Activated CD8-positive, alpha-beta memory T cell treated with anti-CD3 and anti-CD28 coated beads, Interleukin-2, amount 10 ng/mL, durations not matched to agents 7 days and 5 days (primary cell): ENCODE data around the gene SERPING1. TPM values are rescaled to one million over a fixed set of nuclear protein-coding genes. Genes with fewer than 3 reads are reported as not detected.

Experiments used
- ATAC-seq: fragments of 150-1000 bp; cut with Tn5 transposase; one replicate; pipeline ENCODE4 v1.10.0; 2021; ENCODE audit warnings: moderate library complexity
- CTCF ChIA-PET: fragments of 350-600 bp; sonication (Branson Sonifier 250); formaldehyde crosslinking; loops from one replicate; lab custom pipeline; 2021; ENCODE audit warnings: antibody characterized with exemption; lab: Charles Lee
- DNase-seq: peaks from one replicate; pipeline ENCODE4 v3.0.0-alpha.2; 2020
- H3K27ac Mint-ChIP-seq: one replicate; pipeline ENCODE4 v1.8.0; 2021; ENCODE audit warnings: mild to moderate bottlenecking, mixed read lengths
- H3K27me3 Mint-ChIP-seq: one replicate; pipeline ENCODE4 v1.8.0; 2021; ENCODE audit warnings: mixed read lengths
- H3K36me3 Mint-ChIP-seq: one replicate; pipeline ENCODE4 v1.8.0; 2021; ENCODE audit warnings: mild to moderate bottlenecking, mixed read lengths
- H3K4me1 Mint-ChIP-seq: one replicate; pipeline ENCODE4 v1.8.0; 2021; ENCODE audit warnings: mixed read lengths
- H3K4me3 Mint-ChIP-seq: one replicate; pipeline ENCODE4 v1.8.0; 2021; ENCODE audit warnings: mild to moderate bottlenecking, moderate library complexity, mixed read lengths
- H3K9me3 Mint-ChIP-seq: one replicate; pipeline ENCODE4 v1.8.0; 2022; ENCODE audit warnings: low read depth, mixed read lengths
- total RNA-seq, 2 experiments: library from RNA; stranded (reverse); gene quantifications; one replicate each; pipeline ENCODE4 v1.2.3, GENCODE V29; 2021

SERPING1 gene
- total RNA-seq, 2 experiments from 2014 or later: not detected

DNA sequence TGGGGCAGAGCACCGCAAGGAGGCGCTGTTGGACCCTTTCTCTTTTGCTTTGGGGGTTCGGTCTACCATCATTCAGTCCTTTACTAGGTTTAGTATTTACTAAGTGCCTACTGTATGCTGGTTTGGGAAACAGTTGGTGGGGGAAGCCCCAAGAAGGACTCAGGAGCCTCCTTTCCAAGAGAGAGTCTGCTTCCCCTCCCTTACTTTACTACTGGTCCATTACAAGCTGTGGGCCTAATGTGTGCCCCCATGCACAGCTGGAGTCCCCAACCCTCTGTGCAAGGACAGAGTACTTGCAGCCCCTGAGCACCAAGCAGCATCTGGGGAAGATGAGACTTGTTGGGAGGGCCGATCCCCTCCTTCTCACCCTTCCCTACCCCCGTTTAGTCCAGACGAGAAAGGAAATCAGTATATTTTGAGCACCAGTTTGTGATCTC is 29.1 kb upstream of the SERPING1 start:
- H3K27me3 Mint-ChIP-seq: no peaks in the 10 kb centered on the region
- peak overlapping the region; percentile 100 for H3K4me3 Mint-ChIP-seq
- CTCF ChIA-PET: interaction anchor here (0.6 to 9.3 kb wide), 35 partner anchors 9 to 999 kb away, joined by 3 to 267 read pairs (median 4); partner anchors contain the start of genes MED19, TMX2, YPEL4 and ZDHHC5
- no peaks in the 10 kb centered on the region for H3K9me3 Mint-ChIP-seq
- DNase-seq (peak; percentile 91), ATAC-seq (peak; percentile 11)
- peaks cover 26% of the 10 kb centered on the region for H3K4me1 Mint-ChIP-seq
- peak overlapping the region; percentile 98 for H3K27ac Mint-ChIP-seq
- peaks cover 27% of the 10 kb centered on the region for H3K36me3 Mint-ChIP-seq

DNA sequence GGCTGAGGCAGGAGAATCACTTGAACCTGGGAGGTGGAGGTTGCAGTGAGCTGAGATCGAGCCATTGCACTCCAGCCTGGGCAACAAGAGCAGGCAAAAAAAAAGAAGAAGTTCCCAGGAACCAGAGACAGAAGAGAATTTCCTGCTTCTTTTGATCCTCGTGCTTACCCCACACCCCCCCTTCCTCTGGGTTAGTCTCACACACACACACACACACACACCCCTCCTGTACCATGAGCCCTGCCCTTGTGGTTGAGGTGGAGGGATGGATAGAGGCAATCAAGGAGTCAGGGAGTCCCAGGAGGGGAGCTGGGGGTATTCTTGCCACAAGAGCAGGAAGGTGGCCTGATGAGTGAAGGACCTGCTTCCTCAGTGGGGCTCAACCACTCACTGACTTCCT is 25.9 kb upstream of the SERPING1 start:
- no peak for ATAC-seq
- no peak overlapping the region for H3K27ac Mint-ChIP-seq
- no peak overlapping the region for H3K4me3 Mint-ChIP-seq
- CTCF ChIA-PET: interaction anchor here (1.8 to 9.3 kb wide), 2 partner anchors 71 to 114 kb away, joined by 9 to 267 read pairs; no protein-coding TSS in a partner anchor
- peaks cover 12% of the 10 kb centered on the region for H3K27me3 Mint-ChIP-seq
- peaks cover 8% of the 10 kb centered on the region for H3K4me1 Mint-ChIP-seq
- peaks cover 7% of the 10 kb centered on the region for H3K36me3 Mint-ChIP-seq
- DNase-seq: no peak
- H3K9me3 Mint-ChIP-seq: no peaks in the 10 kb centered on the region

DNA sequence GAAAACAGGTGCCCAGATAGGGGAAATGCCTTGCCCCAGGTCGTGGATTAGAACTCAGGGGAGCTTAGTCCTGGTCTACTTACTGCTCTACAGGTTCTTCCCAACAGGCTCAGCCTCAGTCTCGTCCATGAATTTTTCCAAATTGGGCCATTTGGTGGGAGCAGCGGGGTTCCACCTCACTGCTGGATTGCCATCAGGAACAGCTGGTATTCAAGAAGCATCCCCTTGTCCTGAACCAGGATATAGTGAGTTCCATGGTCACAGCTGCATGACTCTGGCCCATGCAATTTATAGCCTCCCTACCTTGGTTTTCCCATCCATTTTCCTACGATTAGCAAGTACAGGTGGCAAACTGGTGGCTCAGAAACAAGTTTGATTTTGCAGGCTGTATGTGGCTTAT is 23.4 kb upstream of the SERPING1 start:
- CTCF ChIA-PET: interaction anchor here (0.7 to 9.3 kb wide), 2 partner anchors 47 to 68 kb away, joined by 4 to 267 read pairs; no protein-coding TSS in a partner anchor
- Mint-ChIP-seq H3K36me3 (no peaks in the 10 kb centered on the region), H3K9me3 (no peaks in the 10 kb centered on the region), H3K27ac (no peak overlapping the region), H3K27me3 (peaks cover 15% of the 10 kb centered on the region), H3K4me3 (no peak overlapping the region), H3K4me1 (peaks cover 3% of the 10 kb centered on the region)
- DNase-seq: no peak
- ATAC-seq: no peak

DNA sequence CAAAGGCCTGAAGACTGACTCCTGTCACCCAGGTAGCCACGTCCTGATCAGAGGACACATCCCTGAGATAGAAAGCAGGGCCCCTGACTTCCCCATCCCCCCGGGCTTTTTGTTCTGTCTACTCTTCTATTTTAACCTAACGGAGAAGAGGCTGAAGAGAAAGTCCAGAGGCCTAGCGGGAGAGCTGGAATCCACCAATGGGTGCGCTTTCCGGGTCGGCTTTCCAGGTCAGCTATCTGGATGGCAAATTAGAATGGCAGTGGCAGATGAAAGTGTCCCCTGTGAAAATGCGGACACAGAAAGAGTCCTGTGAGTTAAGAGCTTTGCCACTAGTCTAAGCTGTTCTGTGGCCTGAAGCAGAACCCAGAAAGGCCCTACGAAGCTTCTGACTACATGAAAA is 13.1 kb upstream of the SERPING1 start:
- CTCF ChIA-PET: no interaction called here
- Mint-ChIP-seq H3K36me3 (no peaks in the 10 kb centered on the region), H3K27me3 (peaks cover 8% of the 10 kb centered on the region), H3K9me3 (no peaks in the 10 kb centered on the region), H3K27ac (no peak overlapping the region), H3K4me3 (no peak overlapping the region), H3K4me1 (no peaks in the 10 kb centered on the region)
- ATAC-seq (no peak), DNase-seq (no peak)

DNA sequence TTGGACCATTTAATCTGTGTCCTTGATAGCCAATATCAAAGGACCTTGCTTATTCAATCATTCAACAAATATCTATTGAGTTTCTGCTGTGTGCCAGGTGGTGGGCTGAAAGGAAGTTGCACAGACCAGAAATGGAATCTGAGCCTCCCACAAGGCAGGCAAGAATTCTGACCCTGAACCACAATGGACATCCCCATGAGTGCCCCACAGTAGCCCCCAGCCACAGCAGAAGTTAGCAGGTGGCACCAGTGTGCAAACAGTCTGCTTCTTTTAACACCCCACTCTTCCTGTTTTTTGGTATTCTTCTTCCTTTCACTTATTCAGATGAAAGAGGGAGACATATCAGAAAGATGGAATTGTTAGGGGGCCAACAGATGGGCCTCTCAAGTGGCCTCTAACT is 12.2 kb upstream of the SERPING1 start:
- H3K36me3 Mint-ChIP-seq: no peaks in the 10 kb centered on the region
- no peak overlapping the region for H3K4me3 Mint-ChIP-seq
- CTCF ChIA-PET: no interaction called here
- no peaks in the 10 kb centered on the region for H3K9me3 Mint-ChIP-seq
- ATAC-seq (no peak), DNase-seq (no peak)
- H3K4me1 Mint-ChIP-seq: no peaks in the 10 kb centered on the region
- peaks cover 4% of the 10 kb centered on the region for H3K27me3 Mint-ChIP-seq
- no peak overlapping the region for H3K27ac Mint-ChIP-seq

DNA sequence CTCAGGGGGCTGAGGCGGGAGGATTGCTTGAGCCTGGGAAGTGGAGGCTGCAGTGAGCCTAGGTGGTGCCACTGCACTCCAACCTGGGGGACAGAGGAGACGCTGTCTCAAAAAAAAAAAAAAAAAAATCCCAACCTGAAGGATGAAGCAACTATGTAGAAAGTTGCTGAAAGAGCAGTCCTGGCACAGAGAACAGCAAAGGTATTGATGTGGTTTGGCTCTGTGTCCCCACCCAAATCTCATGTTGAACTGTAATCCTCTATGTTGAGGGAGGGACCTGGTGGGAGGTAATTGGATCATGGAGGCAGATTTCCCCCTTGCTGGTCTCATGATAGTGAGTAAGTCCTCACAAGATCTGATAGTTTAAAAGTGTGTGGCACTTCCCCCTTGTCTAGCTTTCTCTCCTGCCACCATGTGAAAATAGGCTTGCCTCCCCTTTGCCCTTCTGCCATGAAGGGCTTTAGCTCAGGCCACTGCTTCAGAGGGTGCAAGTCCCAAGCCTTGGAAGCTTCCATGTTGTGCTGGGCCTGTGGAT is 10.7 kb upstream of the SERPING1 start:
- H3K36me3 Mint-ChIP-seq: no peaks in the 10 kb centered on the region
- CTCF ChIA-PET: interaction anchor here (1.2 to 1.4 kb wide), 2 partner anchors 18 to 57 kb away, joined by 3 to 4 read pairs; no protein-coding TSS in a partner anchor
- DNase-seq (no peak), ATAC-seq (no peak)
- H3K4me1 Mint-ChIP-seq: no peaks in the 10 kb centered on the region
- no peak overlapping the region for H3K27ac Mint-ChIP-seq
- no peaks in the 10 kb centered on the region for H3K9me3 Mint-ChIP-seq
- no peak overlapping the region for H3K4me3 Mint-ChIP-seq
- peaks cover 5% of the 10 kb centered on the region for H3K27me3 Mint-ChIP-seq

DNA sequence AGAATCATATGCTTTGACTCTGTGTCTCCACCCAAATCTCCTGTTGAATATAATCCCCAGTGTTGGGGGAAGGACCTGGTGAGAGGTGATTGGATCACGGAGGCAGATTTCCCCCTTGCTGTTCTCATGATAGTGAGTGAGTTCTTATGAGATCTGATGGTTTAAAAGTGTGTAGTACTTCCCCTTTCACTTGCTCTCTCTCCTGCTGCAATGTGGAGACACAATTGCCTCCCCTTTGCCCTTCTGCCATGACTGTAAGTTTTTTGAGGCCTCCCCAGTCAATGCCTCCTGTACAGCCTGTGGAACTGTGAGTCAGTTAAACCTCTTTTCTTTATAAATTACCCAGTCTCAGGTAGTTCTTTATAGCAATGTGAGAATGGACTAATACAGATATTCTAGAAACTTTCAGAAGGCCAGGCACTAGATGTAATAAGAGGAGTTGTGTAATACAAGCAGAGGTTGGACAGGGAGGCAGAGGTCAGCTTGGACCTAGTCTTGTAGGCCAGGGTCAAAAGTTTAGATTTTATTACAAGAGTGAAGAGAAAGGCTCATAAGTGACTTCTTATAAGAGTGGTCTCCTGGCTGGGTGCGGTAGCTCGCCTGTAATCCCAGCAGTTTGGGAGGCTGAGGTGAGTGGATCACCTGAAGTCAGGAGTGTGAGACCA is 9.3 kb upstream of the SERPING1 start:
- H3K27me3 Mint-ChIP-seq: peaks cover 8% of the 10 kb centered on the region
- no peak overlapping the region for H3K27ac Mint-ChIP-seq
- CTCF ChIA-PET: interaction anchor here (1.4 kb wide), 1 partner anchor 56 kb away, joined by 4 read pairs; no protein-coding TSS in a partner anchor
- ATAC-seq (no peak), DNase-seq (no peak)
- no peaks in the 10 kb centered on the region for H3K9me3 Mint-ChIP-seq
- no peaks in the 10 kb centered on the region for H3K36me3 Mint-ChIP-seq
- no peaks in the 10 kb centered on the region for H3K4me1 Mint-ChIP-seq
- no peak overlapping the region for H3K4me3 Mint-ChIP-seq

DNA sequence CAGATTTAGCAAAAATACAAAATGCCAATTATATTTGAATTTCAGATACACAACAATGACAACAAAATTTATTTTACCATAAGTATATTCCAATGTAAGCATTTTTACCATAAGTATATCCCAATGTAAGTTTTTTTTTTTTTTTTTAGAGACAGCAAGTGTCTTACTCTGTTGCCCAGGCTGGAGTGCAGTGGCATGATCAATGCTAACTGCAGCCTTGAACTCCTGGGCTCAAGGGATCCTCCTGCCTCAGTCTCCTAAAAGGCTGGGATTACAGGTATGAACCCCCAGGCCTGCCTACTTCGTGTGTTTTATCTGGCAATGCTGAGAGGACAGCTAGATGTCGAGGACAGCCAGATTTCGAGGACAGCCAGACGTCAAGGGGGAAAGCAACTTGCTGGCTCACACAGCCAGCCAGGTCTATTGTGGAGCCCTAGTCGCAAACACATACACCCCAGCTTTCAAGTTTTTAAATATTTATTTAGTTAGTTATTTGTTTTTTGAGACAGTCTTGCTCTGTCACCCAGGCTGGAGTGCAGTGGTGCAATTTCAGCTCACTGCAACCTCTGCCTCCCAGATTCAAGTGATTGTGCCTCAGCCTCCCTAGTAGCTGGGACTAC is 1.1 kb upstream of the SERPING1 start:
- DNase-seq: no peak
- no peaks in the 10 kb centered on the region for H3K9me3 Mint-ChIP-seq
- H3K27ac Mint-ChIP-seq: no peak overlapping the region
- H3K4me1 Mint-ChIP-seq: no peaks in the 10 kb centered on the region
- CTCF ChIA-PET: interaction anchor here (0.6 kb wide), 1 partner anchor 200 kb away, joined by 3 read pairs; no protein-coding TSS in a partner anchor
- H3K27me3 Mint-ChIP-seq: peaks cover 52% of the 10 kb centered on the region
- ATAC-seq: no peak
- no peak overlapping the region for H3K4me3 Mint-ChIP-seq
- H3K36me3 Mint-ChIP-seq: no peaks in the 10 kb centered on the region

DNA sequence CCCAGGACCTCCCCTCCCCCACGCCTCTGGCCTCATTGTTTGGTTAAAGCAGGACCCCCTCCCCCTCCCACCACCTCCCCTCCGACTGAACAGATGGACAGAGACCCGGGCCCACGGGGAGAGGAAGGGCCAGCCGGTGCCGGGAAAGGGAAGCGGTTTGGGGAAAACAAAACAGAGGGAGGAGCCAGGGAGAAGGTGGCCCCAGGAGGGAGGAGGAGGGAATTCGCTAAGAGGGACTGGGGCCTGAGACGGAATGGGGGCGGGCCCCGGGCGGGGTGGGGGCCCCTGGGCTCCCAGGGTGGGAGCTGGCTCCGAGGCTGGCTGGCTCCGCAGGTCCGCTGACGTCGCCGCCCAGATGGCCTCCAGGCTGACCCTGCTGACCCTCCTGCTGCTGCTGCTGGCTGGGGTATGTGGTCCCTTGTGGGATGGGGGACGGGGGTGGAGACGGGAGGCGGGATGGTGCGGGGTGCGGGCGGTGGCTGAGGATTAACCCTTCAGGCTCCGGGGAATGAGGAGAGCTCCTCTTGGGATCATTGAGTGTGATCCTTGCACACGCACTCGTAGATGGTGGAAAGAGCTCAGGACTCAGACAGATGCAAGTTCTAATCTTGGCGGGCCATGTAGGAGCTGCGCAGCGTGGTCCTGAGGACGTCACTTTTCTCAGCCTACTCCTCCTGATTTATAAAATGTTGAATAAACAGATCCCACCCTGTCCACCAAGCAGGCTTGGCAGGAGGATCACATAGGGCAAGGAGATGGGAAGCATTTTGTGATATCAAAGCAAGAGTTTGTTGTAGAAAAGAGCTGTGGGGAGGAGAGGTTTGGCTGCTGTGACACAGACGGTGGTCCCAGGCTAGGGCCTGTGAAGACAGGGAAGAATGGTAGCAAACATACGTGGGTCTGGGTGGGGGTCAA is 688 bp downstream of the SERPING1 start:
- DNase-seq: no peak
- CTCF ChIA-PET: interaction anchor here (1.5 kb wide), 1 partner anchor 24 kb away, joined by 4 read pairs; no protein-coding TSS in a partner anchor
- H3K27ac Mint-ChIP-seq: no peak overlapping the region
- no peak for ATAC-seq
- no peaks in the 10 kb centered on the region for H3K9me3 Mint-ChIP-seq
- H3K27me3 Mint-ChIP-seq: peaks cover 49% of the 10 kb centered on the region
- H3K36me3 Mint-ChIP-seq: no peaks in the 10 kb centered on the region
- H3K4me1 Mint-ChIP-seq: no peaks in the 10 kb centered on the region
- H3K4me3 Mint-ChIP-seq: no peak overlapping the region

DNA sequence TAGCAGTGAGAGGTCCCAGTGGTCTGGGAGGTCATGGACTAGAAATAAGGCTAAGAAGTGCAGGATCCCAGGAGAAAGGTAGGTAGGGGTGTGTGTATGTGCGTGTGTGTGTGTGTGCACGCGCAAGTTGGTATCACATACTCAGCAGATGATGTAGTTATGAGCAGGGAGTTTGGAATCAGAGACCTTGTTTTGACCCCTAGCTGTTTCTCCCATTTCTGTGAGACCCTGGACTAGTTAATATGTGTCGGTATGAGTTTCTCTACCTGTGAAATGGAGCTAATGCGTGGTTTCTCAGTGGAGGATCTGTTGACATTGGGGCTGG is 1.3 kb downstream of the SERPING1 start:
- no peaks in the 10 kb centered on the region for H3K36me3 Mint-ChIP-seq
- H3K27ac Mint-ChIP-seq: no peak overlapping the region
- no peaks in the 10 kb centered on the region for H3K9me3 Mint-ChIP-seq
- ATAC-seq (no peak), DNase-seq (no peak)
- H3K27me3 Mint-ChIP-seq: peaks cover 49% of the 10 kb centered on the region
- H3K4me3 Mint-ChIP-seq: no peak overlapping the region
- CTCF ChIA-PET: interaction anchor here (1.5 kb wide), 1 partner anchor 23 kb away, joined by 4 read pairs; no protein-coding TSS in a partner anchor
- H3K4me1 Mint-ChIP-seq: no peaks in the 10 kb centered on the region

DNA sequence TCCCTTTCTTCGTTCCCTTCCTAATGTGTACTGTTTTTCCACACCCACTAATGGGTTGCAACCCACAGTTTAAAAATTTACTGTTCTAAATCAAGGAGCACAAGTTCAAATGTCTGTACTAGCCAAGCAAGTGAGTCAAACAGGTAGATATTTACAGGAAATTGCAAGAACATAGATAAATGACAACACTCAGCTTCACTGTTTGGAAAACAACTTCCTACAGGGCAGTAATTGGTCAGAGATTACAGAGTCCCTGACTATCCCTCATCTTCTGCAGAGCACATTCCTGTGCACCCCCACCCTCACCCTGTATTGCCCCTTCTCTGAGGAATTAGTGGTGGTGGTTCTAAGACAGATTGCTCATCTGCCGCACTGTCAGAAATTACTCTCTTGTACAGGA is 1.9 kb downstream of the SERPING1 start:
- Mint-ChIP-seq H3K9me3 (no peaks in the 10 kb centered on the region), H3K27ac (no peak overlapping the region), H3K4me3 (no peak overlapping the region), H3K36me3 (no peaks in the 10 kb centered on the region), H3K4me1 (peaks cover 2% of the 10 kb centered on the region), H3K27me3 (peaks cover 44% of the 10 kb centered on the region)
- CTCF ChIA-PET: interaction anchor here (1.5 kb wide), 1 partner anchor 23 kb away, joined by 4 read pairs; no protein-coding TSS in a partner anchor
- no peak for DNase-seq
- no peak for ATAC-seq

DNA sequence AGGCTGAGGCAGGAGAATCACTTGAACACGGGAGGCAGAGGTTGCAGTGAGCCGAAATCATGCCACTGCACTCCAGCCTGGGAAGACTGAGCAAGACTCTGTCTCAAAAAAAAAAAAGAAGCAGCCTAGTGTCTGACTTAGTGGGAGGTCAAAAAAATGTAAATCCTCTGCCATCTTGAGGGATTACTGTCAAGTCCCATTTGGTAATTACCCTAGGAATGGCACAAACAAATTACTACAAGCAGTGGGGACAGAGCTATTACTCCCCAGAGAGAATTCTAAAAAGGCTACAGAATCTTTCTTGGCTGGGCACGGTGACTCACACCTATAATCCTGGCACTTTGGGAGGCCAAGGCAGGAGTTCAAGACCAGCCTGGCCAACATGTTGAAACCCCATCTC is 3.8 kb downstream of the SERPING1 start:
- DNase-seq: no peak
- Mint-ChIP-seq H3K27ac (no peak overlapping the region), H3K4me3 (no peak overlapping the region), H3K9me3 (no peaks in the 10 kb centered on the region), H3K4me1 (peaks cover 5% of the 10 kb centered on the region), H3K36me3 (no peaks in the 10 kb centered on the region), H3K27me3 (peaks cover 39% of the 10 kb centered on the region)
- no peak for ATAC-seq
- CTCF ChIA-PET: interaction anchor here (1.2 to 1.6 kb wide), 2 partner anchors 8 to 33 kb away, joined by 3 to 4 read pairs; no protein-coding TSS in a partner anchor
